K562 (cell line): ENCODE results near the gene SMARCD2. TPM values are rescaled to one million over a fixed set of nuclear protein-coding genes. Genes with fewer than 3 reads are reported as not detected.

Source experiments
- ARID1B ChIP-seq: fragments of 450-650 bp; IDR thresholded peaks from 2 replicates; pipeline ENCODE4 v1.6.1; 2016; ENCODE audit warnings: antibody characterized with exemption, mild to moderate bottlenecking, inconsistent platforms
- ATF6 ChIP-seq: sonication (generic); formaldehyde crosslinking; IDR thresholded peaks from 2 replicates; pipeline ENCODE4 v1.4.0; 2020; ENCODE audit warnings: mild to moderate bottlenecking, missing genetic modification reagents
- BCOR ChIP-seq: fragments of 450-650 bp; IDR thresholded peaks from 2 replicates; pipeline ENCODE4 v1.6.1; 2016
- C11orf30 ChIP-seq: fragments of 450-650 bp; IDR thresholded peaks from 2 replicates; pipeline ENCODE4 v1.6.1; 2016; ENCODE audit warnings: low read depth, mild to moderate bottlenecking
- CHCHD3 ChIP-seq: fragments of 250-450 bp; sonication (Bioruptor Pico); IDR thresholded peaks from 2 replicates; pipeline ENCODE4 v2.1.2; 2022; ENCODE audit warnings: mild to moderate bottlenecking
- DNMT1 ChIP-seq: fragments of 450-650 bp; IDR thresholded peaks from 2 replicates; pipeline ENCODE4 v1.6.1; 2016; ENCODE audit warnings: antibody characterized with exemption, mild to moderate bottlenecking
- ETV5 ChIP-seq: sonication (generic); formaldehyde crosslinking; IDR thresholded peaks from 2 replicates; pipeline ENCODE4 v1.4.0; 2020; ENCODE audit warnings: low read depth, mild to moderate bottlenecking, missing genetic modification reagents
- HCFC1 ChIP-seq: IDR thresholded peaks from 2 replicates; pipeline ENCODE4 v1.6.1; 2012; ENCODE audit warnings: low read depth, low read length, improper control_type of control experiment
- KDM5B ChIP-seq: fragments of 200-600 bp; sonication (generic); IDR thresholded peaks from 2 replicates; pipeline ENCODE4 v1.6.1; 2012; ENCODE audit warnings: low read depth, mild to moderate bottlenecking, moderate library complexity, low read length, control low read depth, inconsistent platforms; ENCODE audit not compliant: insufficient replicate concordance
- MBD1 ChIP-seq: fragments of 250-450 bp; sonication (Bioruptor Pico); IDR thresholded peaks from 2 replicates; pipeline ENCODE4 v1.8.0; 2022; ENCODE audit warnings: inconsistent platforms
- NCOA4 ChIP-seq: fragments of 450-650 bp; IDR thresholded peaks from 2 replicates; pipeline ENCODE4 v1.6.1; 2018; ENCODE audit warnings: mild to moderate bottlenecking; ENCODE audit not compliant: partially characterized antibody
- PATZ1 ChIP-seq: fragments of 250-450 bp; sonication (Bioruptor Pico); IDR thresholded peaks from 2 replicates; pipeline ENCODE4 v1.5.0; 2020; ENCODE audit warnings: mild to moderate bottlenecking, borderline replicate concordance
- RFX7 ChIP-seq: fragments of 250-450 bp; sonication (Bioruptor Pico); IDR thresholded peaks from 2 replicates; pipeline ENCODE4 v1.5.1; 2021; ENCODE audit warnings: mild to moderate bottlenecking
- ZFP30 ChIP-seq: fragments of 250-450 bp; sonication (Bioruptor Pico); IDR thresholded peaks from 2 replicates; pipeline ENCODE4 v1.8.0; 2022; ENCODE audit warnings: moderate library complexity, mild to moderate bottlenecking, inconsistent platforms, borderline replicate concordance
- ZFP91 ChIP-seq: sonication (generic); formaldehyde crosslinking; IDR thresholded peaks from 2 replicates; pipeline ENCODE4 v1.8.0; 2022; ENCODE audit warnings: mild to moderate bottlenecking, missing genetic modification reagents
- polyA plus RNA-seq, 8 experiments: library from polyadenylated mRNA; depleted of rRNA in 4 of 8; stranded (reverse) in 5 of 8; unstranded in 3 of 8; fragments of >200 nt; fragmentation: Nextera tagmentation in 2 of 8; fragmentation: Illumina TruSeq in 1 of 8; extraction: Ambion mirVana in 2 of 8; extraction: Trizol in 1 of 8; gene quantifications; 2 replicates each; pipeline versions ENCODE4 v1.2.1 to v1.2.3, GENCODE V29; 2011 to 2014; ENCODE audit warnings: inconsistent platforms in 1 of 8, missing spikeins in 1 of 8
- total RNA-seq, 7 experiments: library from RNA; depleted of rRNA in 6 of 7; stranded (reverse); fragments of >200 nt in 6 of 7; fragmentation: Illumina TruSeq in 2 of 7; extraction: Trizol in 2 of 7; gene quantifications; 2 replicates each; pipeline versions ENCODE4 v1.2.1 to v1.2.3, GENCODE V29; 2011 to 2021; ENCODE audit warnings: low replicate concordance in 1 of 7

The SMARCD2 gene
- total and polyA plus RNA-seq, 9 of the 15 experiments (the other 6 are each of a cell fraction or from before 2014, with no cell fraction given): 1.7 to 114 (median 90.3) TPM

- TF ChIP-seq ATF6 (CRISPR knock-in tag): peak; percentile 39; the same call in 1 of the 2 replicates
- no peak for TF ChIP-seq PATZ1 (CRISPR knock-in tag)
- no peak for TF ChIP-seq MBD1 (CRISPR knock-in tag)
- no peak for TF ChIP-seq CHCHD3 (CRISPR knock-in tag)
- TF ChIP-seq RFX7 (CRISPR knock-in tag): 0 out of 2 replicates have a peak, but pooled peaks have one; percentile 64
- TF ChIP-seq DNMT1: peak; percentile 81; the same call in 1 of the 2 replicates
- no peak; the same call in 1 of the 2 replicates for TF ChIP-seq ZFP91 (CRISPR knock-in tag)
- TF ChIP-seq NCOA4: no peak
- TF ChIP-seq HCFC1: peak; percentile 74
- TF ChIP-seq C11orf30: peak; percentile 58; the same call in 1 of the 2 replicates
- TF ChIP-seq ETV5 (CRISPR knock-in tag): peak; percentile 89
- TF ChIP-seq ARID1B: peak; percentile 52; the same call in 1 of the 2 replicates
- TF ChIP-seq BCOR: peak; percentile 6; the same call in 1 of the 2 replicates
- TF ChIP-seq KDM5B: peak; percentile 45
- no peak for TF ChIP-seq ZFP30
These were observed at the start of gene SMARCD2 (continued) for GRCh38 chr17:63842540-63843386.
